Fibroblast of pulmonary artery (primary cell): ENCODE results near the gene TGFBR3.

Experiments used
- DNase-seq: peaks from one replicate; pipeline ENCODE4 v3.0.0-alpha.2; 2010; ENCODE audit warnings: low read depth
- H3K4me3 ChIP-seq: replicated peaks from 2 replicates; pipeline ENCODE4 v1.5.1; 2011; ENCODE audit warnings: low read depth, mild to moderate bottlenecking, control low read depth, low read length, moderate library complexity
- CTCF ChIP-seq: IDR thresholded peaks from 2 replicates; pipeline ENCODE4 v1.5.1; 2011; ENCODE audit warnings: mild to moderate bottlenecking, control low read depth, low read length, inconsistent platforms; ENCODE audit errors: missing control alignments

TGFBR3 gene

GRCh38 chr1:91895832-91896556, 10.0 kb upstream of the TGFBR3 start:
- no peak overlapping the region for H3K4me3 ChIP-seq
- DNase-seq: no peak
- TF ChIP-seq CTCF: no peak

GRCh38 chr1:91894036-91894761, 8.2 kb upstream of the TGFBR3 start:
- no peak for TF ChIP-seq CTCF
- no peak for DNase-seq
- H3K4me3 ChIP-seq: no peak overlapping the region

- peak; percentile 47 for DNase-seq
- TF ChIP-seq CTCF: no peak
- H3K4me3 ChIP-seq: peak overlapping the region; percentile 18
These were observed 6.0 kb upstream of the TGFBR3 start for GRCh38 chr1:91891969-91892368.

GRCh38 chr1:91891454-91891853, 5.5 kb upstream of the TGFBR3 start:
- peak; percentile 85 for DNase-seq
- H3K4me3 ChIP-seq: peak overlapping the region; percentile 15
- TF ChIP-seq CTCF: no peak

GRCh38 chr1:91889717-91890459, 3.9 kb upstream of the TGFBR3 start:
- peak; percentile 20 for DNase-seq
- no peak overlapping the region for H3K4me3 ChIP-seq
- no peak for TF ChIP-seq CTCF

GRCh38 chr1:91885213-91885715, 687 bp downstream of the TGFBR3 start:
- H3K4me3 ChIP-seq: peak overlapping the region; percentile 92
- no peak for TF ChIP-seq CTCF
- DNase-seq: peak; percentile 18
